Adrenal gland (tissue), 12 donors: Measurements from ENCODE around the gene RUNX3. TPM values are rescaled to one million over a fixed set of nuclear protein-coding genes. Genes with fewer than 3 reads are reported as not detected.

Experiments
- DNase-seq, 7 donors: peaks; one replicate each; pipeline ENCODE4 v3.0.0-alpha.2; 2019 to 2020
- H3K27ac ChIP-seq, 5 donors: fragments of 200-600 bp; sonication (generic) in 4 of 5; 1 replicate in 3 of 5; 2 replicates in 2 of 5; pipeline versions ENCODE4 v1.5.1 to v1.8.0; 2016 to 2020; ENCODE audit warnings: mild to moderate bottlenecking in 1 of 5
- H3K27me3 ChIP-seq: fragments of 200-600 bp; 2 replicates; pipeline ENCODE4 v1.8.0; 2021
- H3K36me3 ChIP-seq, 2 donors: fragments of 200-600 bp; replicated peaks in 1 of 2; 1 replicate in 1 of 2; 2 replicates in 1 of 2; pipeline versions ENCODE4 v1.5.1 to v1.8.0; 2018 to 2022
- H3K4me1 ChIP-seq, 2 donors: fragments of 200-600 bp; replicated peaks in 1 of 2; 1 replicate in 1 of 2; 2 replicates in 1 of 2; pipeline versions ENCODE4 v1.5.1 to v1.8.0; 2018 to 2021
- H3K4me3 ChIP-seq, 4 donors: fragments of 200-600 bp; sonication (generic) in 3 of 4; one replicate each; pipeline ENCODE4 v1.5.1; 2016 to 2018
- H3K9me3 ChIP-seq, 3 donors: fragments of 200-600 bp; sonication (generic) in 1 of 3; replicated peaks in 1 of 3; 1 replicate in 2 of 3; 2 replicates in 1 of 3; pipeline versions ENCODE4 v1.5.1 to v1.8.0; 2016 to 2021
- CTCF ChIP-seq, 6 experiments: fragments of 450-650 bp in 4 of 6; fragments of 200-600 bp in 2 of 6; sonication (generic) in 1 of 6; IDR thresholded peaks; 1 replicate in 5 of 6; 2 replicates in 1 of 6; pipeline versions ENCODE4 v1.5.1 to v1.8.0; 2016 to 2021; ENCODE audit warnings: antibody characterized with exemption in 6 of 6, mild to moderate bottlenecking in 2 of 6, moderate library complexity in 1 of 6
- POLR2A ChIP-seq, 2 donors: fragments of 450-650 bp; IDR thresholded peaks; one replicate each; pipeline ENCODE4 v1.6.1; 2017; ENCODE audit warnings: antibody characterized with exemption in 2 of 2, mild to moderate bottlenecking in 2 of 2, moderate library complexity in 1 of 2
- WGBS, 4 donors: extraction: QIAGEN DNeasy Blood & Tissue Kit in 2 of 4; methylation state at CpG; one replicate each; pipeline versions ENCODE4 v1.1.5 to v1.1.7; 2013 to 2017; 5-methylcytosine and 5-hydroxymethylcytosine counted together
- intact Hi-C, 2 donors: fragments of 100-400 bp; cut with DNase I; formaldehyde crosslinking; loops; one replicate each; pipeline versions ENCODE4 v1.14.1 to v1.15.0; 2022 to 2023
- polyA plus RNA-seq, 3 donors: library from polyadenylated mRNA; stranded (reverse); fragments of 200-250 nt in 2 of 3; fragments of 350-450 nt in 1 of 3; fragmentation: Illumina TruSeq in 1 of 3; extraction: RNeasy Lipid Tissue Mini Kit (QIAGEN cat#74804) in 1 of 3; gene quantifications; one replicate each; pipeline ENCODE4 v1.2.3, GENCODE V29; 2013 to 2014
- total RNA-seq, 9 donors: library from RNA; depleted of rRNA in 4 of 9; stranded (reverse); fragments of >200 nt in 4 of 9; fragments of 120-200 nt in 1 of 9; fragmentation: NEBNext Ultra II Directional in 1 of 9; extraction: Animal tissue kit (Norgen Biotek cat#: 25700) in 1 of 9; gene quantifications; one replicate each; pipeline versions ENCODE4 v1.1.0 to v1.2.4, GENCODE V29; 2013 to 2023
- donor health status: healthy with polysubstance abuse.
- donor health status: Bipolar disorder and iron deficiency.
- donor health status: DM: yes; HTN: yes; CAD: no.
- donor health status: DM: no; HTN: no; CAD: no.
- donor health status: DM: no; HTN: no; CAD: no.
- donor health status: DM: yes; HTN: yes; CAD: no.

RUNX3 gene
- total and polyA plus RNA-seq, 12 donors = 0.06 to 7.5 (median 2.7) TPM

DNA sequence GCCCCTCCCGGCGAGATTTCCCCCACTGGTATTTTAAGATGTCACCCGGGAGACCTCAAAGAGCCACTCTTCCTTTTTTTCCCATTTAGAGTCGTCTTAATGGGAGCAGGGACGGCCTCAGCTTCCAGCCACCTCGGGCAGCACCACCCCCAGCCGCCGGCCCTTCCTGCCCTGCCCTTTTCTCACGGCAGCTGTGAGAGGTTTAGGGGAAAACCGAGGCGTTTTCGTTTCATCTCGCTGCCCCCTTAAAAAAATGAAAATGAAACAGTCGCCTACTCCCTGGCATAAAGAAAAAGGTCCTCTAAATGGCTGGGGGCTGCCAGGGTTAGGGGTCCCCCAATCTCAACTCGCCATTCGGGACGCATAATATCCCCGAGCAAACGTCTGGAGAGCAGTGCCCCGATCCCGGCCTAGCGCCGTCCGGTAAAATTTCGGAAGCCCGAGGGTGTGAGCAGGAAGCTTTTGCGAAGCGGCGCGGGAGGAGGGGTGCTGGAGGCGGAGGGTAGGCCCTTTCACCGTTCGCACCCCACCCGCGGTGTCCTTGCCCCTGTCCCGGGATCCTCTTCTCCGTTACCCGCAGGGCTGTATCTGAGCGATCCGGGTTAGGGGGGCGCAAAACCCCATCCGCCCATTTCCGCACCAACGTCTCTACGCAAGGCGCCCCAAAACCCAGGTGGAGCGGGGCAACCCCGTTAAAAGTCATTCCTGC is 1.2 kb downstream of the RUNX3 start:
- Histone ChIP-seq H3K9me3 (no peaks in the 10 kb centered on the region), H3K36me3 (no peaks in the 10 kb centered on the region), H3K27ac (peak overlapping the region in 2 of 5 donors; percentile 57 to 71), H3K27me3 (peaks cover 79% of the 10 kb centered on the region), H3K4me3 (peak overlapping the region in 1 of 4 donors; percentile 43), H3K4me1 (peaks cover 6 to 19% of the 10 kb centered on the region in 2 donors)
- WGBS, 4 donors = 5 to 10% (median 6%) methylated on average over 16 to 48 of the region's 48 CpGs
- intact Hi-C loops = no loop called here
- no peak for DNase-seq
- no peak for TF ChIP-seq POLR2A (IDR thresholded peaks at IDR 0.05)
- TF ChIP-seq CTCF (IDR thresholded peaks at IDR 0.05) = no peak

GRCh38 chr1:24927988-24928688 is 1.9 kb downstream of the RUNX3 start:
- peak overlapping the region in 1 of 5 donors; percentile 57 for H3K27ac ChIP-seq
- TF ChIP-seq POLR2A (IDR thresholded peaks at IDR 0.05) (no peak), CTCF (IDR thresholded peaks at IDR 0.05) (no peak)
- intact Hi-C loops = no loop called here
- peak overlapping the region in 1 of 4 donors; percentile 43 for H3K4me3 ChIP-seq
- H3K4me1 ChIP-seq = peaks cover 6 to 19% of the 10 kb centered on the region in 2 donors
- no peaks in the 10 kb centered on the region for H3K9me3 ChIP-seq
- WGBS, 4 donors = 17 to 24% (median 19%) methylated on average over 15 of the region's 15 CpGs
- DNase-seq = no peak
- peaks cover 71% of the 10 kb centered on the region for H3K27me3 ChIP-seq
- H3K36me3 ChIP-seq = no peaks in the 10 kb centered on the region

- Histone ChIP-seq H3K27ac (no peak overlapping the region), H3K9me3 (no peaks in the 10 kb centered on the region), H3K4me1 (peaks cover 6 to 17% of the 10 kb centered on the region in 2 donors), H3K36me3 (no peaks in the 10 kb centered on the region), H3K4me3 (no peak overlapping the region), H3K27me3 (peaks cover 65% of the 10 kb centered on the region)
- no peak for DNase-seq
- WGBS, 4 donors = 38 to 60% (median 50%) methylated on average over 17 of the region's 17 CpGs
- intact Hi-C loops = no loop called here
- TF ChIP-seq CTCF (IDR thresholded peaks at IDR 0.05) (no peak), POLR2A (IDR thresholded peaks at IDR 0.05) (no peak)
Measured at GRCh38 chr1:24927473-24927872, 2.6 kb downstream of the RUNX3 start.

GRCh38 chr1:24926563-24927249 is 3.4 kb downstream of the RUNX3 start:
- Histone ChIP-seq H3K27me3 (peaks cover 58% of the 10 kb centered on the region), H3K9me3 (no peaks in the 10 kb centered on the region), H3K4me1 (peaks cover 2 to 9% of the 10 kb centered on the region in 2 donors), H3K4me3 (no peak overlapping the region), H3K36me3 (no peaks in the 10 kb centered on the region), H3K27ac (no peak overlapping the region)
- no peak for TF ChIP-seq CTCF (IDR thresholded peaks at IDR 0.05)
- no peak for TF ChIP-seq POLR2A (IDR thresholded peaks at IDR 0.05)
- 30 to 40% (median 34%) methylated on average over 4 to 15 of the region's 15 CpGs for WGBS, 4 donors
- intact Hi-C loops = no loop called here
- DNase-seq = no peak
